WTC11 (cell line): ENCODE results near the gene NCF2. TPM values are rescaled to one million over a fixed set of nuclear protein-coding genes. Genes with fewer than 3 reads are reported as not detected.

Experiments used
- ATAC-seq: fragments of 200-7000 bp; cut with Tn5 transposase; 2 replicates; pipeline ENCODE4 v1.10.0; 2021; ENCODE audit warnings: mild to moderate bottlenecking, moderate library complexity
- CTCF ChIA-PET: fragments of 300-600 bp; sonication (Branson Sonifier 250); formaldehyde crosslinking; loops from one replicate; lab custom pipeline; 2021; ENCODE audit warnings: antibody characterized with exemption; lab: Charles Lee
- POLR2A ChIA-PET: fragments of 350-600 bp; sonication (Branson Sonifier 250); formaldehyde crosslinking; loops from one replicate; lab custom pipeline; 2021; ENCODE audit warnings: antibody characterized with exemption; lab: Charles Lee
- DNase-seq: peaks from one replicate; pipeline ENCODE4 v3.0.0; 2021; ENCODE audit warnings: low spot score
- H3K27ac Mint-ChIP-seq: 2 replicates; pipeline ENCODE4 v1.8.0; 2021; ENCODE audit warnings: mixed read lengths
- H3K27me3 Mint-ChIP-seq: 2 replicates; pipeline ENCODE4 v1.8.0; 2021; ENCODE audit warnings: low read depth, mild to moderate bottlenecking, moderate library complexity, mixed read lengths
- H3K36me3 Mint-ChIP-seq: 2 replicates; pipeline ENCODE4 v1.8.0; 2021; ENCODE audit warnings: mixed read lengths
- H3K4me1 Mint-ChIP-seq: 2 replicates; pipeline ENCODE4 v1.8.0; 2022; ENCODE audit warnings: mixed read lengths
- H3K4me3 Mint-ChIP-seq: 2 replicates; pipeline ENCODE4 v1.8.0; 2021; ENCODE audit warnings: mild to moderate bottlenecking, moderate library complexity, mixed read lengths
- H3K9me3 Mint-ChIP-seq: 2 replicates; pipeline ENCODE4 v1.8.0; 2021; ENCODE audit warnings: mixed read lengths
- ESRRA ChIP-seq: sonication (generic); formaldehyde crosslinking; IDR thresholded peaks from 2 replicates; pipeline ENCODE4 v1.8.1; 2022; ENCODE audit warnings: mild to moderate bottlenecking, missing genetic modification reagents, borderline replicate concordance
- NFYB ChIP-seq: sonication (generic); formaldehyde crosslinking; conservative IDR thresholded peaks from 2 replicates; pipeline ENCODE4 v1.8.0; 2022; ENCODE audit warnings: low read depth, missing genetic modification reagents
- TCF7 ChIP-seq: sonication (generic); formaldehyde crosslinking; IDR thresholded peaks from 2 replicates; pipeline ENCODE4 v1.8.0; 2022; ENCODE audit warnings: mild to moderate bottlenecking, low read depth, missing genetic modification reagents, moderate library complexity
- ZNF138 ChIP-seq: sonication (generic); formaldehyde crosslinking; conservative IDR thresholded peaks from 2 replicates; pipeline ENCODE4 v1.8.1; 2022; ENCODE audit warnings: mild to moderate bottlenecking, moderate library complexity, missing genetic modification reagents
- ZNF263 ChIP-seq: sonication (generic); formaldehyde crosslinking; IDR thresholded peaks from 2 replicates; pipeline ENCODE4 v1.8.1; 2022; ENCODE audit warnings: low read depth, mild to moderate bottlenecking, moderate library complexity, missing genetic modification reagents
- ZNF396 ChIP-seq: fragments of 250-450 bp; sonication (Bioruptor Pico); IDR thresholded peaks from 2 replicates; pipeline ENCODE4 v1.8.0; 2021; ENCODE audit warnings: mild to moderate bottlenecking, moderate library complexity, borderline replicate concordance
- ZNF671 ChIP-seq: fragments of 250-450 bp; sonication (Bioruptor Pico); IDR thresholded peaks from 2 replicates; pipeline ENCODE4 v1.8.0; 2021; ENCODE audit warnings: mild to moderate bottlenecking
- total RNA-seq: library from RNA; stranded (reverse); gene quantifications from 3 replicates; pipeline ENCODE4 v1.2.3, GENCODE V29; 2021
- TF ChIP-seq, protein P1 (sequence below): sonication (generic); formaldehyde crosslinking; IDR thresholded peaks from 2 replicates; pipeline ENCODE4 v1.8.1; 2022; ENCODE audit warnings: low read depth, mild to moderate bottlenecking, moderate library complexity, missing genetic modification reagents, borderline replicate concordance
- TF ChIP-seq, protein P2 (sequence below): sonication (generic); formaldehyde crosslinking; IDR thresholded peaks from 2 replicates; pipeline ENCODE4 v1.8.1; 2023; ENCODE audit warnings: mild to moderate bottlenecking, missing genetic modification reagents, borderline replicate concordance
- TF ChIP-seq, protein P3 (sequence below): fragments of 200-600 bp; IDR thresholded peaks from 2 replicates; pipeline ENCODE4 v1.8.0; 2022; ENCODE audit warnings: antibody characterized with exemption
- TF ChIP-seq, protein P4 (sequence below): sonication (generic); formaldehyde crosslinking; IDR thresholded peaks from 2 replicates; pipeline ENCODE4 v1.8.0; 2022; ENCODE audit warnings: mild to moderate bottlenecking, missing genetic modification reagents
- TF ChIP-seq, protein P5 (sequence below): sonication (generic); formaldehyde crosslinking; IDR thresholded peaks from 2 replicates; pipeline ENCODE4 v1.8.1; 2022; ENCODE audit warnings: mild to moderate bottlenecking, missing genetic modification reagents, moderate library complexity, borderline replicate concordance
- TF ChIP-seq, protein P6 (sequence below): sonication (generic); formaldehyde crosslinking; IDR thresholded peaks from 2 replicates; pipeline ENCODE4 v1.8.0; 2022; ENCODE audit warnings: mild to moderate bottlenecking, missing genetic modification reagents
- TF ChIP-seq, protein P7 (sequence below): sonication (generic); formaldehyde crosslinking; IDR thresholded peaks from 2 replicates; pipeline ENCODE4 v1.8.1; 2023; ENCODE audit warnings: mild to moderate bottlenecking, missing genetic modification reagents
- TF ChIP-seq, protein P8 (sequence below): fragments of 250-450 bp; sonication (Bioruptor Pico); IDR thresholded peaks from 2 replicates; pipeline ENCODE4 v1.8.0; 2021; ENCODE audit warnings: mild to moderate bottlenecking

The NCF2 gene
- total RNA-seq, 1 experiment from 2014 or later = 0.52 TPM

DNA sequence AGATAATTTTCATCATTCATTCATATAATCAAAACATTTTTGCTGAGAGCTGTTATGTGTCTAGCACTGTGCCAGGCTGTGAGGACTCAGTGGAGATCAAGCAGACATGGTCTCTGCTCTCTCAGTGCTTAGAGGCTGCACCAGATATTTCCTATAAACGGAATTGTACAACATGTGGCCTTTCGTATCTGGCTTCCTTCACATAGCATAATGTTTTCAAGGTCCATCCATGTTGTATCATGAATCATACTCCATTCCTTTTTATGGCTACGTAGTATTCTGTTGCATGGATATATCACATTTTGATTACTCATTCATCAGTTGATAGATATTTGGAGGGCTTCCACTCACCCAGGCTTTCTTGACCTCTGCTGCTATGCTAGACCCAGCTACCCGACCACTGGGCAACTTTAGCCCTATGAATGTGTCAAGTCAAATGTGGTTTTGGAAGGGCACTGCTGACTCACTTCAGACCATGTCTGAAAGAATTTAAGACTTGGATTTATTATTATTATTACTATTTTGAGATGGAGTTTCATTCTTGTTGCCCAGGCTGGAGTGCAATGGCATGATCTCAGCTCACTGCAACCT, 18.5 kb downstream of the NCF2 start:
- Mint-ChIP-seq H3K27me3 (no peaks in the 10 kb centered on the region), H3K9me3 (no peaks in the 10 kb centered on the region), H3K36me3 (no peaks in the 10 kb centered on the region), H3K4me1 (no peaks in the 10 kb centered on the region), H3K4me3 (no peak overlapping the region), H3K27ac (no peak overlapping the region)
- no peak for ATAC-seq
- CTCF ChIA-PET = interaction anchor here (1.0 kb wide), 1 partner anchor 51 kb away, joined by 3 read pairs; no protein-coding TSS in a partner anchor
- DNase-seq = no peak
- TF ChIP-seq ZNF263 (CRISPR knock-in tag) (no peak), NFYB (no peak), ZNF138 (CRISPR knock-in tag) (no peak), ESRRA (no peak), ZNF671 (CRISPR knock-in tag) (no peak), TCF7 (CRISPR knock-in tag) (no peak), ZNF396 (CRISPR knock-in tag) (no peak)
- TF ChIP-seq, protein P1, sequence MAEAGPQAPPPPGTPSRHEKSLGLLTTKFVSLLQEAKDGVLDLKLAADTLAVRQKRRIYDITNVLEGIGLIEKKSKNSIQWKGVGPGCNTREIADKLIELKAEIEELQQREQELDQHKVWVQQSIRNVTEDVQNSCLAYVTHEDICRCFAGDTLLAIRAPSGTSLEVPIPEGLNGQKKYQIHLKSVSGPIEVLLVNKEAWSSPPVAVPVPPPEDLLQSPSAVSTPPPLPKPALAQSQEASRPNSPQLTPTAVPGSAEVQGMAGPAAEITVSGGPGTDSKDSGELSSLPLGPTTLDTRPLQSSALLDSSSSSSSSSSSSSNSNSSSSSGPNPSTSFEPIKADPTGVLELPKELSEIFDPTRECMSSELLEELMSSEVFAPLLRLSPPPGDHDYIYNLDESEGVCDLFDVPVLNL (CRISPR knock-in tag) = no peak
- TF ChIP-seq, protein P2, sequence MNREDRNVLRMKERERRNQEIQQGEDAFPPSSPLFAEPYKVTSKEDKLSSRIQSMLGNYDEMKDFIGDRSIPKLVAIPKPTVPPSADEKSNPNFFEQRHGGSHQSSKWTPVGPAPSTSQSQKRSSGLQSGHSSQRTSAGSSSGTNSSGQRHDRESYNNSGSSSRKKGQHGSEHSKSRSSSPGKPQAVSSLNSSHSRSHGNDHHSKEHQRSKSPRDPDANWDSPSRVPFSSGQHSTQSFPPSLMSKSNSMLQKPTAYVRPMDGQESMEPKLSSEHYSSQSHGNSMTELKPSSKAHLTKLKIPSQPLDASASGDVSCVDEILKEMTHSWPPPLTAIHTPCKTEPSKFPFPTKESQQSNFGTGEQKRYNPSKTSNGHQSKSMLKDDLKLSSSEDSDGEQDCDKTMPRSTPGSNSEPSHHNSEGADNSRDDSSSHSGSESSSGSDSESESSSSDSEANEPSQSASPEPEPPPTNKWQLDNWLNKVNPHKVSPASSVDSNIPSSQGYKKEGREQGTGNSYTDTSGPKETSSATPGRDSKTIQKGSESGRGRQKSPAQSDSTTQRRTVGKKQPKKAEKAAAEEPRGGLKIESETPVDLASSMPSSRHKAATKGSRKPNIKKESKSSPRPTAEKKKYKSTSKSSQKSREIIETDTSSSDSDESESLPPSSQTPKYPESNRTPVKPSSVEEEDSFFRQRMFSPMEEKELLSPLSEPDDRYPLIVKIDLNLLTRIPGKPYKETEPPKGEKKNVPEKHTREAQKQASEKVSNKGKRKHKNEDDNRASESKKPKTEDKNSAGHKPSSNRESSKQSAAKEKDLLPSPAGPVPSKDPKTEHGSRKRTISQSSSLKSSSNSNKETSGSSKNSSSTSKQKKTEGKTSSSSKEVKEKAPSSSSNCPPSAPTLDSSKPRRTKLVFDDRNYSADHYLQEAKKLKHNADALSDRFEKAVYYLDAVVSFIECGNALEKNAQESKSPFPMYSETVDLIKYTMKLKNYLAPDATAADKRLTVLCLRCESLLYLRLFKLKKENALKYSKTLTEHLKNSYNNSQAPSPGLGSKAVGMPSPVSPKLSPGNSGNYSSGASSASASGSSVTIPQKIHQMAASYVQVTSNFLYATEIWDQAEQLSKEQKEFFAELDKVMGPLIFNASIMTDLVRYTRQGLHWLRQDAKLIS = no peak
- TF ChIP-seq, protein P3, sequence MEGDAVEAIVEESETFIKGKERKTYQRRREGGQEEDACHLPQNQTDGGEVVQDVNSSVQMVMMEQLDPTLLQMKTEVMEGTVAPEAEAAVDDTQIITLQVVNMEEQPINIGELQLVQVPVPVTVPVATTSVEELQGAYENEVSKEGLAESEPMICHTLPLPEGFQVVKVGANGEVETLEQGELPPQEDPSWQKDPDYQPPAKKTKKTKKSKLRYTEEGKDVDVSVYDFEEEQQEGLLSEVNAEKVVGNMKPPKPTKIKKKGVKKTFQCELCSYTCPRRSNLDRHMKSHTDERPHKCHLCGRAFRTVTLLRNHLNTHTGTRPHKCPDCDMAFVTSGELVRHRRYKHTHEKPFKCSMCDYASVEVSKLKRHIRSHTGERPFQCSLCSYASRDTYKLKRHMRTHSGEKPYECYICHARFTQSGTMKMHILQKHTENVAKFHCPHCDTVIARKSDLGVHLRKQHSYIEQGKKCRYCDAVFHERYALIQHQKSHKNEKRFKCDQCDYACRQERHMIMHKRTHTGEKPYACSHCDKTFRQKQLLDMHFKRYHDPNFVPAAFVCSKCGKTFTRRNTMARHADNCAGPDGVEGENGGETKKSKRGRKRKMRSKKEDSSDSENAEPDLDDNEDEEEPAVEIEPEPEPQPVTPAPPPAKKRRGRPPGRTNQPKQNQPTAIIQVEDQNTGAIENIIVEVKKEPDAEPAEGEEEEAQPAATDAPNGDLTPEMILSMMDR = no peak
- TF ChIP-seq, protein P4, sequence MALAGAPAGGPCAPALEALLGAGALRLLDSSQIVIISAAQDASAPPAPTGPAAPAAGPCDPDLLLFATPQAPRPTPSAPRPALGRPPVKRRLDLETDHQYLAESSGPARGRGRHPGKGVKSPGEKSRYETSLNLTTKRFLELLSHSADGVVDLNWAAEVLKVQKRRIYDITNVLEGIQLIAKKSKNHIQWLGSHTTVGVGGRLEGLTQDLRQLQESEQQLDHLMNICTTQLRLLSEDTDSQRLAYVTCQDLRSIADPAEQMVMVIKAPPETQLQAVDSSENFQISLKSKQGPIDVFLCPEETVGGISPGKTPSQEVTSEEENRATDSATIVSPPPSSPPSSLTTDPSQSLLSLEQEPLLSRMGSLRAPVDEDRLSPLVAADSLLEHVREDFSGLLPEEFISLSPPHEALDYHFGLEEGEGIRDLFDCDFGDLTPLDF (CRISPR knock-in tag) = no peak
- TF ChIP-seq, protein P5, sequence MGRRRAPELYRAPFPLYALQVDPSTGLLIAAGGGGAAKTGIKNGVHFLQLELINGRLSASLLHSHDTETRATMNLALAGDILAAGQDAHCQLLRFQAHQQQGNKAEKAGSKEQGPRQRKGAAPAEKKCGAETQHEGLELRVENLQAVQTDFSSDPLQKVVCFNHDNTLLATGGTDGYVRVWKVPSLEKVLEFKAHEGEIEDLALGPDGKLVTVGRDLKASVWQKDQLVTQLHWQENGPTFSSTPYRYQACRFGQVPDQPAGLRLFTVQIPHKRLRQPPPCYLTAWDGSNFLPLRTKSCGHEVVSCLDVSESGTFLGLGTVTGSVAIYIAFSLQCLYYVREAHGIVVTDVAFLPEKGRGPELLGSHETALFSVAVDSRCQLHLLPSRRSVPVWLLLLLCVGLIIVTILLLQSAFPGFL = no peak
- TF ChIP-seq, protein P6, sequence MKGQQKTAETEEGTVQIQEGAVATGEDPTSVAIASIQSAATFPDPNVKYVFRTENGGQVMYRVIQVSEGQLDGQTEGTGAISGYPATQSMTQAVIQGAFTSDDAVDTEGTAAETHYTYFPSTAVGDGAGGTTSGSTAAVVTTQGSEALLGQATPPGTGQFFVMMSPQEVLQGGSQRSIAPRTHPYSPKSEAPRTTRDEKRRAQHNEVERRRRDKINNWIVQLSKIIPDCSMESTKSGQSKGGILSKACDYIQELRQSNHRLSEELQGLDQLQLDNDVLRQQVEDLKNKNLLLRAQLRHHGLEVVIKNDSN = no peak
- TF ChIP-seq, protein P7, sequence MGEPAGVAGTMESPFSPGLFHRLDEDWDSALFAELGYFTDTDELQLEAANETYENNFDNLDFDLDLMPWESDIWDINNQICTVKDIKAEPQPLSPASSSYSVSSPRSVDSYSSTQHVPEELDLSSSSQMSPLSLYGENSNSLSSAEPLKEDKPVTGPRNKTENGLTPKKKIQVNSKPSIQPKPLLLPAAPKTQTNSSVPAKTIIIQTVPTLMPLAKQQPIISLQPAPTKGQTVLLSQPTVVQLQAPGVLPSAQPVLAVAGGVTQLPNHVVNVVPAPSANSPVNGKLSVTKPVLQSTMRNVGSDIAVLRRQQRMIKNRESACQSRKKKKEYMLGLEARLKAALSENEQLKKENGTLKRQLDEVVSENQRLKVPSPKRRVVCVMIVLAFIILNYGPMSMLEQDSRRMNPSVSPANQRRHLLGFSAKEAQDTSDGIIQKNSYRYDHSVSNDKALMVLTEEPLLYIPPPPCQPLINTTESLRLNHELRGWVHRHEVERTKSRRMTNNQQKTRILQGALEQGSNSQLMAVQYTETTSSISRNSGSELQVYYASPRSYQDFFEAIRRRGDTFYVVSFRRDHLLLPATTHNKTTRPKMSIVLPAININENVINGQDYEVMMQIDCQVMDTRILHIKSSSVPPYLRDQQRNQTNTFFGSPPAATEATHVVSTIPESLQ (CRISPR knock-in tag) = no peak
- TF ChIP-seq, protein P8, sequence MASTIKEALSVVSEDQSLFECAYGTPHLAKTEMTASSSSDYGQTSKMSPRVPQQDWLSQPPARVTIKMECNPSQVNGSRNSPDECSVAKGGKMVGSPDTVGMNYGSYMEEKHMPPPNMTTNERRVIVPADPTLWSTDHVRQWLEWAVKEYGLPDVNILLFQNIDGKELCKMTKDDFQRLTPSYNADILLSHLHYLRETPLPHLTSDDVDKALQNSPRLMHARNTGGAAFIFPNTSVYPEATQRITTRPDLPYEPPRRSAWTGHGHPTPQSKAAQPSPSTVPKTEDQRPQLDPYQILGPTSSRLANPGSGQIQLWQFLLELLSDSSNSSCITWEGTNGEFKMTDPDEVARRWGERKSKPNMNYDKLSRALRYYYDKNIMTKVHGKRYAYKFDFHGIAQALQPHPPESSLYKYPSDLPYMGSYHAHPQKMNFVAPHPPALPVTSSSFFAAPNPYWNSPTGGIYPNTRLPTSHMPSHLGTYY (CRISPR knock-in tag) = no peak
- POLR2A ChIA-PET = no interaction called here
